Stomach (tissue), 9 donors: ENCODE measurements around the gene MYO10. TPM values are rescaled to one million over a fixed set of nuclear protein-coding genes. Genes with fewer than 3 reads are reported as not detected.

Source experiments
- DNase-seq, 2 donors: peaks; one replicate each; pipeline versions ENCODE4 v3.0.0 to v3.0.0-alpha.2; 2013 to 2019
- H3K27ac ChIP-seq, 5 donors: fragments of 200-600 bp in 4 of 5; sonication (generic) in 4 of 5; one replicate each; pipeline ENCODE4 v1.5.1; 2013 to 2019; ENCODE audit warnings: mild to moderate bottlenecking in 1 of 5, moderate library complexity in 1 of 5
- H3K27me3 ChIP-seq, 3 donors: fragments of 200-600 bp; sonication (generic); one replicate each; pipeline ENCODE4 v1.5.1; 2017 to 2019; ENCODE audit warnings: mixed run types in 1 of 3
- H3K36me3 ChIP-seq, 4 donors: fragments of 200-600 bp; sonication (generic); 1 replicate in 3 of 4; 2 replicates in 1 of 4; pipeline ENCODE4 v1.5.1; 2016 to 2019
- H3K4me1 ChIP-seq, 4 donors: fragments of 200-600 bp; sonication (generic); one replicate each; pipeline ENCODE4 v1.5.1; 2016 to 2019
- H3K4me3 ChIP-seq, 4 donors: fragments of 200-600 bp; sonication (generic) in 3 of 4; one replicate each; pipeline ENCODE4 v1.5.1; 2016 to 2019; ENCODE audit warnings: mild to moderate bottlenecking in 1 of 4
- H3K9me3 ChIP-seq, 4 donors: fragments of 200-600 bp; sonication (generic); one replicate each; pipeline ENCODE4 v1.5.1; 2016 to 2019
- EP300 ChIP-seq: sonication (generic); formaldehyde crosslinking; IDR thresholded peaks from one replicate; pipeline ENCODE4 v1.6.1; 2017; ENCODE audit warnings: antibody characterized with exemption
- POLR2A ChIP-seq, 4 donors: fragments of 450-650 bp; IDR thresholded peaks; one replicate each; pipeline ENCODE4 v1.6.1; 2016; ENCODE audit warnings: antibody characterized with exemption in 4 of 4, control low read depth in 2 of 4, mild to moderate bottlenecking in 1 of 4, moderate library complexity in 1 of 4
- POLR2AphosphoS5 ChIP-seq, 3 donors: sonication (generic); formaldehyde crosslinking; IDR thresholded peaks; one replicate each; pipeline ENCODE4 v1.6.1; 2016; ENCODE audit warnings: antibody characterized with exemption in 3 of 3
- WGBS, 5 donors: extraction: QIAGEN DNeasy Blood & Tissue Kit in 3 of 5; methylation state at CpG; one replicate each; pipeline versions ENCODE4 v1.1.5 to v1.1.7; 2013 to 2018; 5-methylcytosine and 5-hydroxymethylcytosine counted together
- intact Hi-C: fragments of 100-400 bp; cut with DNase I; formaldehyde crosslinking; loops from one replicate; pipeline ENCODE4 v1.15.1; 2023; ENCODE audit warnings: low total_unique reads
- polyA plus RNA-seq, 3 donors: library from polyadenylated mRNA; stranded (reverse); fragments of 200-250 nt; gene quantifications; one replicate each; pipeline ENCODE4 v1.2.3, GENCODE V29; 2013
- total RNA-seq, 5 donors: library from RNA; depleted of rRNA; stranded (reverse); fragments of >200 nt; gene quantifications; one replicate each; pipeline versions ENCODE4 v1.1.0 to v1.2.3, GENCODE V29; 2014 to 2016
- TF ChIP-seq, protein P1 (sequence below), 7 experiments: fragments of 450-650 bp in 4 of 7; fragments of 200-600 bp in 3 of 7; sonication (generic) in 3 of 7; IDR thresholded peaks; one replicate each; pipeline ENCODE4 v1.5.1; 2016 to 2019; ENCODE audit warnings: antibody characterized with exemption in 7 of 7, control low read depth in 2 of 7, mild to moderate bottlenecking in 1 of 7
- donor health status: healthy with polysubstance abuse.
- donor health status: Bipolar disorder and iron deficiency.
- donor health status: healthy.

Gene MYO10
- total and polyA plus RNA-seq, 8 donors: 6.8 to 233 (median 76.5) TPM

DNA sequence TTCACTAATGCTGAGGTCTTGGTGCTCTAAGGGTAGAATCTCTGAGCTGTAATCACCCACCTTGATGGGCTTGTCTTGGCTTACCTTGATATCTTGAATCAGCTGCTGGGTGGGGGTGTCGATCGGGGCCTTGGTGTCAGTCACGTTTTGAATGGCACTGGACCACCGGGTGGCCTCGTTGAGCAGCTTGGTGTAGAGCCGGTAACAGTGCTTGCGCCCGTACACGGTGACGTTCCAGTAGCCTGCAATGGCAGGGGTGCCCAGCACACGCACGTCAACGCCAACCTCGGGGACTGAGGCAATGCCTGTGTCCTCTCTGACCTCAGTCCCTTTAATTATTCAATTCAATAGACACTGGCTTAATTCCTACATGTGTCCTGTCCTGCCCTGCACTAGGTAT lies 256.2 kb downstream of the MYO10 start:
- TF ChIP-seq POLR2A (IDR thresholded peaks at IDR 0.05) (no peak), POLR2AphosphoS5 (IDR thresholded peaks at IDR 0.05) (no peak), EP300 (no peak)
- TF ChIP-seq, protein P1, sequence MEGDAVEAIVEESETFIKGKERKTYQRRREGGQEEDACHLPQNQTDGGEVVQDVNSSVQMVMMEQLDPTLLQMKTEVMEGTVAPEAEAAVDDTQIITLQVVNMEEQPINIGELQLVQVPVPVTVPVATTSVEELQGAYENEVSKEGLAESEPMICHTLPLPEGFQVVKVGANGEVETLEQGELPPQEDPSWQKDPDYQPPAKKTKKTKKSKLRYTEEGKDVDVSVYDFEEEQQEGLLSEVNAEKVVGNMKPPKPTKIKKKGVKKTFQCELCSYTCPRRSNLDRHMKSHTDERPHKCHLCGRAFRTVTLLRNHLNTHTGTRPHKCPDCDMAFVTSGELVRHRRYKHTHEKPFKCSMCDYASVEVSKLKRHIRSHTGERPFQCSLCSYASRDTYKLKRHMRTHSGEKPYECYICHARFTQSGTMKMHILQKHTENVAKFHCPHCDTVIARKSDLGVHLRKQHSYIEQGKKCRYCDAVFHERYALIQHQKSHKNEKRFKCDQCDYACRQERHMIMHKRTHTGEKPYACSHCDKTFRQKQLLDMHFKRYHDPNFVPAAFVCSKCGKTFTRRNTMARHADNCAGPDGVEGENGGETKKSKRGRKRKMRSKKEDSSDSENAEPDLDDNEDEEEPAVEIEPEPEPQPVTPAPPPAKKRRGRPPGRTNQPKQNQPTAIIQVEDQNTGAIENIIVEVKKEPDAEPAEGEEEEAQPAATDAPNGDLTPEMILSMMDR (IDR thresholded peaks at IDR 0.05): no peak
- Histone ChIP-seq H3K27ac (no peak overlapping the region), H3K9me3 (no peaks in the 10 kb centered on the region), H3K36me3 (peaks cover 71 to 100% (median 94%) of the 10 kb centered on the region in 4 donors), H3K4me3 (no peak overlapping the region), H3K27me3 (no peaks in the 10 kb centered on the region), H3K4me1 (peaks cover 0 to 8% (median 5%) of the 10 kb centered on the region in 4 donors)
- intact Hi-C loops: no loop called here
- peak in 1 of 2 donors; percentile 22 for DNase-seq
- WGBS, 5 donors: 79 to 83% (median 82%) methylated on average over 14 of the region's 14 CpGs

GRCh38 chr5:16679190-16679589 lies 256.9 kb downstream of the MYO10 start:
- no peak for DNase-seq
- H3K4me1 ChIP-seq: peaks cover 0 to 8% (median 5%) of the 10 kb centered on the region in 4 donors
- WGBS, 5 donors: 87 to 91% (median 89%) methylated on average over 9 of the region's 9 CpGs
- H3K27ac ChIP-seq: no peak overlapping the region
- intact Hi-C loops: no loop called here
- H3K27me3 ChIP-seq: no peaks in the 10 kb centered on the region
- TF ChIP-seq, protein P1 (IDR thresholded peaks at IDR 0.05): no peak
- no peak for TF ChIP-seq POLR2A (IDR thresholded peaks at IDR 0.05)
- no peak for TF ChIP-seq POLR2AphosphoS5 (IDR thresholded peaks at IDR 0.05)
- TF ChIP-seq EP300: no peak
- no peaks in the 10 kb centered on the region for H3K9me3 ChIP-seq
- H3K4me3 ChIP-seq: no peak overlapping the region
- peaks cover 76 to 100% (median 94%) of the 10 kb centered on the region in 4 donors for H3K36me3 ChIP-seq

- DNase-seq: peak in 1 of 2 donors; percentile 19
- TF ChIP-seq POLR2A (IDR thresholded peaks at IDR 0.05) (no peak), EP300 (no peak), POLR2AphosphoS5 (IDR thresholded peaks at IDR 0.05) (no peak)
- TF ChIP-seq, protein P1 (IDR thresholded peaks at IDR 0.05): no peak
- Histone ChIP-seq H3K4me3 (no peak overlapping the region), H3K36me3 (peaks cover 83 to 100% (median 94%) of the 10 kb centered on the region in 4 donors), H3K27ac (no peak overlapping the region), H3K27me3 (no peaks in the 10 kb centered on the region), H3K4me1 (peaks cover 0 to 8% (median 5%) of the 10 kb centered on the region in 4 donors), H3K9me3 (no peaks in the 10 kb centered on the region)
- intact Hi-C loops: no loop called here
- 82 to 92% (median 86%) methylated on average over 9 of the region's 9 CpGs for WGBS, 5 donors
Observed at GRCh38 chr5:16675806-16676205, 260.3 kb downstream of the MYO10 start.

GRCh38 chr5:16674750-16675149 lies 261.3 kb downstream of the MYO10 start:
- Histone ChIP-seq H3K27ac (no peak overlapping the region), H3K36me3 (peaks cover 81 to 100% (median 94%) of the 10 kb centered on the region in 4 donors), H3K27me3 (no peaks in the 10 kb centered on the region), H3K4me3 (no peak overlapping the region), H3K4me1 (peaks cover 0 to 13% (median 8%) of the 10 kb centered on the region in 4 donors), H3K9me3 (no peaks in the 10 kb centered on the region)
- peak in 1 of 2 donors; percentile 39 for DNase-seq
- intact Hi-C loops: no loop called here
- 45 to 66% (median 48%) methylated on average over 8 of the region's 8 CpGs for WGBS, 5 donors
- TF ChIP-seq EP300: no peak
- no peak for TF ChIP-seq POLR2AphosphoS5 (IDR thresholded peaks at IDR 0.05)
- no peak for TF ChIP-seq POLR2A (IDR thresholded peaks at IDR 0.05)
